Endodermal cell (in vitro differentiated cells): ENCODE results near the gene TEX2. TPM values are rescaled to one million over a fixed set of nuclear protein-coding genes. Genes with fewer than 3 reads are reported as not detected.

Experiments
- DNase-seq: peaks from one replicate; pipeline ENCODE4 v3.0.0-alpha.2; 2017
- H3K27ac ChIP-seq: 2 replicates; pipeline ENCODE4 v1.5.1; 2013; ENCODE audit warnings: mild to moderate bottlenecking, low read depth, low read length, moderate library complexity
- H3K27me3 ChIP-seq: 2 replicates; pipeline ENCODE4 v1.6.1; 2013; ENCODE audit warnings: mild to moderate bottlenecking, low read length, moderate library complexity; ENCODE audit not compliant: insufficient read depth, control insufficient read depth, poor library complexity, severe bottlenecking
- H3K36me3 ChIP-seq: 2 replicates; pipeline ENCODE4 v1.7.0; 2013; ENCODE audit warnings: mild to moderate bottlenecking, low read length, moderate library complexity; ENCODE audit not compliant: control insufficient read depth, insufficient read depth
- H3K4me1 ChIP-seq: one replicate; pipeline ENCODE4 v1.7.0; 2013; ENCODE audit warnings: low read length; ENCODE audit not compliant: control insufficient read depth, insufficient read depth
- H3K4me3 ChIP-seq: 2 replicates; pipeline ENCODE4 v1.5.1; 2013; ENCODE audit warnings: mild to moderate bottlenecking, low read length, moderate library complexity
- H3K9ac ChIP-seq: 2 replicates; pipeline ENCODE4 v1.6.1; 2013; ENCODE audit warnings: mild to moderate bottlenecking, low read length, moderate library complexity; ENCODE audit not compliant: poor library complexity, severe bottlenecking; ENCODE audit errors: extremely low read depth
- H3K9me3 ChIP-seq: 2 replicates; pipeline ENCODE4 v1.6.1; 2013; ENCODE audit warnings: mild to moderate bottlenecking, low read length, moderate library complexity; ENCODE audit not compliant: control insufficient read depth
- H3K27ac Mint-ChIP-seq: 2 replicates; pipeline ENCODE4 v1.8.0; 2020; ENCODE audit warnings: mixed read lengths
- H3K27me3 Mint-ChIP-seq: 2 replicates; pipeline ENCODE4 v1.8.0; 2021; ENCODE audit warnings: mild to moderate bottlenecking, mixed read lengths; ENCODE audit not compliant: insufficient read depth
- H3K36me3 Mint-ChIP-seq: 2 replicates; pipeline ENCODE4 v1.8.0; 2020; ENCODE audit warnings: low read depth, mixed read lengths
- H3K4me1 Mint-ChIP-seq: 2 replicates; pipeline ENCODE4 v1.8.0; 2020; ENCODE audit warnings: mixed read lengths
- H3K4me3 Mint-ChIP-seq: 2 replicates; pipeline ENCODE4 v1.8.0; 2020; ENCODE audit warnings: mild to moderate bottlenecking, moderate library complexity, mixed read lengths
- H3K9me3 Mint-ChIP-seq: 2 replicates; pipeline ENCODE4 v1.8.0; 2020; ENCODE audit warnings: mild to moderate bottlenecking, mixed read lengths
- CTCF ChIP-seq: fragments of 200-600 bp; sonication (generic); conservative IDR thresholded peaks from 2 replicates; pipeline ENCODE4 v1.5.0; 2021; ENCODE audit warnings: antibody characterized with exemption, mild to moderate bottlenecking
- WGBS, 2 experiments: methylation state at CpG; one replicate each; pipeline versions ENCODE4 v1.1.5 to v1.1.7; 2013; ENCODE audit warnings: missing lambda C conversion rate in 2 of 2, mixed read lengths in 1 of 2; ENCODE audit not compliant: insufficient coverage in 1 of 2, insufficient read length in 1 of 2; 5-methylcytosine and 5-hydroxymethylcytosine counted together
- total RNA-seq, 2 donors: library from RNA; stranded (reverse); fragmentation: NEBNext Ultra II Directional in 1 of 2; extraction: Animal tissue kit (Norgen Biotek cat#: 25700) in 1 of 2; gene quantifications; 2 replicates in 1 of 2; 3 replicates in 1 of 2; pipeline ENCODE4 v1.2.1, GENCODE V29; 2021

Gene TEX2
- total RNA-seq, 2 donors from 2014 or later, result 11.6 to 13.1 TPM

- Histone ChIP-seq H3K27me3 (no peaks in the 10 kb centered on the region), H3K36me3 (peaks cover 8% of the 10 kb centered on the region), H3K9me3 (no peaks in the 10 kb centered on the region), H3K27ac (no peak overlapping the region), H3K4me3 (peak overlapping the region; percentile 85), H3K4me1 (no peaks in the 10 kb centered on the region), H3K9ac (peak overlapping the region; percentile 98)
- H3K27ac Mint-ChIP-seq, result no peak overlapping the region
- peaks cover 11% of the 10 kb centered on the region for H3K36me3 Mint-ChIP-seq
- peaks cover 13% of the 10 kb centered on the region for H3K4me1 Mint-ChIP-seq
- DNase-seq, result no peak
- H3K4me3 Mint-ChIP-seq, result no peak overlapping the region
- H3K9me3 Mint-ChIP-seq, result no peaks in the 10 kb centered on the region
- no peaks in the 10 kb centered on the region for H3K27me3 Mint-ChIP-seq
- no peak for TF ChIP-seq CTCF
- 0% methylated on average over 10 of the region's 15 CpGs for WGBS, 2 experiments
These were observed 117.7 kb downstream of the TEX2 start for GRCh38 chr17:64145375-64145750.

- Histone ChIP-seq H3K9me3 (no peaks in the 10 kb centered on the region), H3K4me3 (no peak overlapping the region), H3K27me3 (no peaks in the 10 kb centered on the region), H3K4me1 (no peaks in the 10 kb centered on the region), H3K27ac (no peak overlapping the region), H3K9ac (no peak overlapping the region), H3K36me3 (no peaks in the 10 kb centered on the region)
- H3K27ac Mint-ChIP-seq, result no peak overlapping the region
- 84 to 91% methylated on average over 3 to 6 of the region's 6 CpGs for WGBS, 2 experiments
- no peaks in the 10 kb centered on the region for H3K36me3 Mint-ChIP-seq
- H3K27me3 Mint-ChIP-seq, result no peaks in the 10 kb centered on the region
- no peak overlapping the region for H3K4me3 Mint-ChIP-seq
- no peak for DNase-seq
- H3K9me3 Mint-ChIP-seq, result no peaks in the 10 kb centered on the region
- TF ChIP-seq CTCF, result no peak
- H3K4me1 Mint-ChIP-seq, result no peaks in the 10 kb centered on the region
These were observed 123.5 kb downstream of the TEX2 start for GRCh38 chr17:64139542-64139941.

GRCh38 chr17:64138441-64138840 is 124.6 kb downstream of the TEX2 start:
- Mint-ChIP-seq H3K27me3 (no peaks in the 10 kb centered on the region), H3K9me3 (no peaks in the 10 kb centered on the region), H3K36me3 (no peaks in the 10 kb centered on the region), H3K4me3 (no peak overlapping the region), H3K4me1 (no peaks in the 10 kb centered on the region), H3K27ac (no peak overlapping the region)
- no peak for DNase-seq
- no peak overlapping the region for H3K9ac ChIP-seq
- no peaks in the 10 kb centered on the region for H3K9me3 ChIP-seq
- no peaks in the 10 kb centered on the region for H3K27me3 ChIP-seq
- H3K27ac ChIP-seq, result no peak overlapping the region
- 92 to 100% methylated on average over 1 to 2 of the region's 2 CpGs for WGBS, 2 experiments
- no peaks in the 10 kb centered on the region for H3K4me1 ChIP-seq
- no peak for TF ChIP-seq CTCF
- H3K4me3 ChIP-seq, result no peak overlapping the region
- H3K36me3 ChIP-seq, result no peaks in the 10 kb centered on the region
